K562 (cell line): Measurements from ENCODE around the gene ZNF276. TPM values are rescaled to one million over a fixed set of nuclear protein-coding genes. Genes with fewer than 3 reads are reported as not detected.

ENCODE experiments used
- ATAC-seq: fragments of 200-7000 bp; cut with Tn5 transposase; 3 replicates; pipeline ENCODE4 v1.9.1; 2020; ENCODE audit warnings: moderate library complexity
- BruUV-seq: library from RNA; stranded (reverse); fragments of 400-500 nt; replicated peaks from 2 replicates; lab custom pipeline; 2021; lab: Mats Ljungman, UMichigan
- CTCF ChIA-PET: fragments of 300-600 bp; formaldehyde crosslinking; extraction: SDS; loops from one replicate; lab custom pipeline; 2021; ENCODE audit warnings: low intra/inter-chr PET ratio; lab: Yijun Ruan, JAX
- POLR2A ChIA-PET: fragments of 300-600, 350-650 bp; sonication (Branson Sonifier 250); formaldehyde crosslinking; extraction: SDS; loops from one replicate; lab custom pipeline; 2021; ENCODE audit warnings: antibody characterized with exemption, inconsistent platforms; lab: Yijun Ruan, JAX
- DNase-seq, 4 experiments: peaks; one replicate each; pipeline versions ENCODE4 v3.0.0 to v3.0.0-alpha.2; 2011 to 2018; ENCODE audit warnings: low spot score in 3 of 4, mixed read lengths in 3 of 4; ENCODE audit errors: extremely low read depth in 1 of 4
- FAIRE-seq: peaks from 2 replicates; lab custom pipeline; 2011; peaks lifted over from hg19 to GRCh38; lab: Jason Lieb, UNC
- H2AFZ ChIP-seq: 2 replicates; pipeline ENCODE4 v1.6.0; 2011; ENCODE audit warnings: low read depth, low read length, control low read depth, inconsistent platforms
- H3K27ac ChIP-seq: fragments of 200-600 bp; 3 replicates; pipeline ENCODE4 v1.8.0; 2011; ENCODE audit warnings: low read depth, mild to moderate bottlenecking, control low read depth, inconsistent platforms, low read length, moderate library complexity, mixed read lengths; ENCODE audit errors: extremely low read depth
- H3K27me3 ChIP-seq, 2 experiments: fragments of 300-600 bp in 1 of 2; 2 replicates in 1 of 2; 3 replicates in 1 of 2; pipeline versions ENCODE4 v1.6.0 to v1.8.0; 2011; ENCODE audit warnings: inconsistent platforms in 2 of 2, low read length in 2 of 2, mild to moderate bottlenecking in 1 of 2, mixed read lengths in 1 of 2, moderate library complexity in 1 of 2; ENCODE audit not compliant: control insufficient read depth in 2 of 2, insufficient read depth in 2 of 2
- H3K36me3 ChIP-seq: fragments of 300-600 bp; 3 replicates; pipeline ENCODE4 v1.8.0; 2011; ENCODE audit warnings: mild to moderate bottlenecking, low read length, inconsistent platforms; ENCODE audit not compliant: control insufficient read depth, insufficient read depth
- H3K4me1 ChIP-seq, 2 experiments: fragments of 200-600 bp in 1 of 2; replicated peaks in 1 of 2; 2 replicates in 1 of 2; 3 replicates in 1 of 2; pipeline versions ENCODE4 v1.5.1 to v1.8.0; 2011; ENCODE audit warnings: inconsistent platforms in 2 of 2, low read length in 2 of 2, mild to moderate bottlenecking in 1 of 2, mixed read lengths in 1 of 2, moderate library complexity in 1 of 2; ENCODE audit not compliant: control insufficient read depth in 2 of 2, insufficient read depth in 2 of 2
- H3K4me2 ChIP-seq: 2 replicates; pipeline ENCODE4 v1.6.1; 2011; ENCODE audit warnings: low read length, control low read depth, inconsistent platforms, mixed read lengths; ENCODE audit not compliant: insufficient read depth
- H3K4me3 ChIP-seq: fragments of 200-600 bp; sonication (generic), shearing (Covaris generic); 2 replicates; pipeline ENCODE4 v1.5.1; 2016; ENCODE audit warnings: control low read depth, inconsistent platforms
- H3K79me2 ChIP-seq: fragments of 200-600 bp; 3 replicates; pipeline ENCODE4 v1.8.0; 2011; ENCODE audit warnings: low read length, inconsistent platforms; ENCODE audit not compliant: control insufficient read depth, insufficient read depth
- H3K9ac ChIP-seq, 2 experiments: 2 replicates each; pipeline versions ENCODE4 v1.6.0 to v1.6.1; 2011; ENCODE audit warnings: low read depth in 2 of 2, low read length in 2 of 2, control low read depth in 1 of 2, inconsistent platforms in 1 of 2, mild to moderate bottlenecking in 1 of 2, mixed read lengths in 1 of 2; ENCODE audit not compliant: insufficient read depth in 1 of 2
- H3K9me1 ChIP-seq: one replicate; pipeline ENCODE4 v1.6.0; 2011; ENCODE audit warnings: inconsistent platforms, mild to moderate bottlenecking, low read length, moderate library complexity; ENCODE audit not compliant: control insufficient read depth, insufficient read depth
- H3K9me3 ChIP-seq: replicated peaks from 2 replicates; pipeline ENCODE4 v1.5.1; 2011; ENCODE audit warnings: low read depth, low read length, inconsistent platforms; ENCODE audit not compliant: control insufficient read depth, insufficient read depth
- H4K20me1 ChIP-seq: replicated peaks from 2 replicates; pipeline ENCODE4 v1.6.1; 2011; ENCODE audit warnings: low read length, inconsistent platforms, mixed read lengths; ENCODE audit not compliant: control insufficient read depth, insufficient read depth
- MTA2 ChIP-seq: fragments of 450-650 bp; IDR thresholded peaks from 2 replicates; pipeline ENCODE4 v1.6.1; 2016; ENCODE audit warnings: low read depth
- NFIC ChIP-seq: fragments of 450-650 bp; IDR thresholded peaks from 2 replicates; pipeline ENCODE4 v1.6.1; 2017; ENCODE audit warnings: mild to moderate bottlenecking, inconsistent platforms
- POLR2G ChIP-seq: fragments of 200-400 bp; formaldehyde crosslinking; IDR thresholded peaks from 2 replicates; pipeline ENCODE4 v1.6.1; 2017; ENCODE audit warnings: low read depth, mild to moderate bottlenecking, antibody characterized with exemption, low read length, moderate library complexity
- SMARCB1 ChIP-seq: IDR thresholded peaks from 2 replicates; pipeline ENCODE4 v1.6.1; 2011; ENCODE audit warnings: improper control_type of control experiment, low read depth; ENCODE audit not compliant: insufficient read length
- WGBS: fragments of 100-300 bp; shearing (Covaris generic); methylation state at CpG from one replicate; pipeline ENCODE4 v1.1.6; 2016; ENCODE audit warnings: low coverage, mixed read lengths; ENCODE audit not compliant: insufficient coverage; ENCODE audit errors: missing lambda C conversion rate; 5-methylcytosine and 5-hydroxymethylcytosine counted together
- in situ Hi-C: fragments of 300-500 bp; cut with MboI; formaldehyde crosslinking; loops from 4 replicates; pipeline ENCODE4 v1.15.0; 2018; ENCODE audit warnings: inconsistent platforms, mixed read lengths
- intact Hi-C: fragments of 100-400 bp; cut with micrococcal nuclease; formaldehyde crosslinking; loops from 2 replicates; pipeline ENCODE4 v1.14.2; 2022
- polyA plus RNA-seq, 8 experiments: library from polyadenylated mRNA; depleted of rRNA in 4 of 8; stranded (reverse) in 5 of 8; unstranded in 3 of 8; fragments of >200 nt; fragmentation: Nextera tagmentation in 2 of 8; fragmentation: Illumina TruSeq in 1 of 8; extraction: Ambion mirVana in 2 of 8; extraction: Trizol in 1 of 8; gene quantifications; 2 replicates each; pipeline versions ENCODE4 v1.2.1 to v1.2.3, GENCODE V29; 2011 to 2014; ENCODE audit warnings: inconsistent platforms in 1 of 8, missing spikeins in 1 of 8
- total RNA-seq, 7 experiments: library from RNA; depleted of rRNA in 6 of 7; stranded (reverse); fragments of >200 nt in 6 of 7; fragmentation: Illumina TruSeq in 2 of 7; extraction: Trizol in 2 of 7; gene quantifications; 2 replicates each; pipeline versions ENCODE4 v1.2.1 to v1.2.3, GENCODE V29; 2011 to 2021; ENCODE audit warnings: low replicate concordance in 1 of 7

Gene ZNF276
- total and polyA plus RNA-seq, 9 of the 15 experiments (the other 6 are each of a cell fraction or from before 2014, with no cell fraction given), result 0.49 to 43.9 (median 15.8) TPM

GRCh38 chr16:89729293-89729692, 8.0 kb downstream of the ZNF276 start:
- H3K9ac ChIP-seq, result no peak overlapping the region
- intact Hi-C loops (no loop called here), in situ Hi-C loops (no loop called here)
- peaks cover 93% of the 10 kb centered on the region for H3K36me3 ChIP-seq
- DNase-seq (no peak), FAIRE-seq (no peak)
- CTCF ChIA-PET, result no interaction called here
- no peaks in the 10 kb centered on the region for H3K27me3 ChIP-seq
- H3K9me3 ChIP-seq, result no peaks in the 10 kb centered on the region
- H3K9me1 ChIP-seq, result no peaks in the 10 kb centered on the region
- WGBS, result 87% methylated on average over 10 of the region's 18 CpGs
- POLR2A ChIA-PET, result interaction anchor here (0.8 to 2.1 kb wide), 5 partner anchors 10 to 50 kb away, joined by 3 to 9 read pairs (median 4); no protein-coding TSS in a partner anchor
- H3K4me3 ChIP-seq, result no peak overlapping the region
- peaks cover 0 to 17% of the 10 kb centered on the region in 2 experiments; a peak in 1 of 5 replicates for H3K4me1 ChIP-seq
- H2AFZ ChIP-seq, result no peak overlapping the region
- TF ChIP-seq POLR2G (peak; percentile 8; the same call in 1 of the 2 replicates), SMARCB1 (no peak)
- TF ChIP-seq, all 486 proteins: peak for 1
- no TSS peak for BruUV-seq
- ATAC-seq, result no peak
- Histone ChIP-seq H3K4me2 (no peak overlapping the region), H3K27ac (no peak overlapping the region), H3K79me2 (peaks cover 14% of the 10 kb centered on the region), H4K20me1 (no peaks in the 10 kb centered on the region)

GRCh38 chr16:89729863-89730593, 8.7 kb downstream of the ZNF276 start:
- H3K79me2 ChIP-seq, result peaks cover 8% of the 10 kb centered on the region; the same call in 2 of the 3 replicates
- in situ Hi-C loops, result no loop called here
- intact Hi-C loops, result no loop called here
- FAIRE-seq, result no peak
- no peaks in the 10 kb centered on the region for H4K20me1 ChIP-seq
- H3K4me3 ChIP-seq, result no peak overlapping the region
- ATAC-seq, result no peak
- DNase-seq, result no peak
- CTCF ChIA-PET, result no interaction called here
- H3K27me3 ChIP-seq, result no peaks in the 10 kb centered on the region
- H3K27ac ChIP-seq, result no peak overlapping the region
- no peak overlapping the region for H3K4me2 ChIP-seq
- WGBS, result 84% methylated on average over 14 of the region's 14 CpGs
- POLR2A ChIA-PET, result interaction anchor here (0.8 to 2.1 kb wide), 5 partner anchors 9 to 49 kb away, joined by 3 to 9 read pairs (median 4); no protein-coding TSS in a partner anchor
- BruUV-seq, result no TSS peak
- no peaks in the 10 kb centered on the region for H3K9me1 ChIP-seq
- H3K9ac ChIP-seq, result no peak overlapping the region
- H3K4me1 ChIP-seq, result peaks cover 0 to 17% of the 10 kb centered on the region in 2 experiments; a peak in 1 of 5 replicates
- H2AFZ ChIP-seq, result no peak overlapping the region
- H3K36me3 ChIP-seq, result peaks cover 93% of the 10 kb centered on the region
- H3K9me3 ChIP-seq, result no peaks in the 10 kb centered on the region
- no peak for TF ChIP-seq MTA2
- TF ChIP-seq NFIC, result peak; percentile 27; the same call in 1 of the 2 replicates
